ENCODE results near the gene ARHGEF10L. TPM values are rescaled to one million over a fixed set of nuclear protein-coding genes. Genes with fewer than 3 reads are reported as not detected.
"Not testable (repeated sequence)": the region's sequence is repeated elsewhere in the genome, so short reads cannot be mapped to it uniquely, and the experiment has no call there.

The ARHGEF10L gene
- 16.0 and 51.2 TPM in 2 replicates for total RNA-seq

GRCh38 chr1:17539477-17540254 is at the start of gene ARHGEF10L:
ARHGEF10L (plus strand) TSS chr1:17539698; CDS start chr1:17580596, 40,898 bp downstream.
- no peak for DNase-seq (ENCODE audit: low read depth)

GRCh38 chr1:17489768-17490417 is 49.6 kb upstream of the ARHGEF10L start:
- not testable (repeated sequence) for DNase-seq (ENCODE audit: low read depth)

GRCh38 chr1:17490667-17491066 is 48.8 kb upstream of the ARHGEF10L start:
- DNase-seq (ENCODE audit: low read depth), result not testable (repeated sequence)

- DNase-seq (ENCODE audit: low read depth), result peak; percentile 66
These were observed 45.3 kb upstream of the ARHGEF10L start for GRCh38 chr1:17494114-17494729.

GRCh38 chr1:17496419-17496818 is 43.1 kb upstream of the ARHGEF10L start:
- DNase-seq (ENCODE audit: low read depth), result no peak

GRCh38 chr1:17498214-17498613 is 41.3 kb upstream of the ARHGEF10L start:
- DNase-seq (ENCODE audit: low read depth), result peak; percentile 29

- DNase-seq (ENCODE audit: low read depth), result peak; percentile 77
These were observed 37.1 kb upstream of the ARHGEF10L start for GRCh38 chr1:17502326-17502778.

GRCh38 chr1:17503146-17503545 is 36.4 kb upstream of the ARHGEF10L start:
- DNase-seq (ENCODE audit: low read depth), result no peak

GRCh38 chr1:17507200-17507599 is 32.3 kb upstream of the ARHGEF10L start:
- DNase-seq (ENCODE audit: low read depth), result not testable (repeated sequence)

- DNase-seq (ENCODE audit: low read depth), result no peak
These were observed 31.6 kb upstream of the ARHGEF10L start for GRCh38 chr1:17507915-17508314.

GRCh38 chr1:17509363-17509762 is 30.1 kb upstream of the ARHGEF10L start:
- DNase-seq (ENCODE audit: low read depth), result no peak

GRCh38 chr1:17510138-17510537 is 29.4 kb upstream of the ARHGEF10L start:
- no peak for DNase-seq (ENCODE audit: low read depth)

- no peak for DNase-seq (ENCODE audit: low read depth)
These were observed 28.3 kb upstream of the ARHGEF10L start for GRCh38 chr1:17511188-17511587.

GRCh38 chr1:17513131-17513530 is 26.4 kb upstream of the ARHGEF10L start:
- DNase-seq (ENCODE audit: low read depth), result no peak

- no peak for DNase-seq (ENCODE audit: low read depth)
These were observed 24.7 kb upstream of the ARHGEF10L start for GRCh38 chr1:17514776-17515175.

- DNase-seq (ENCODE audit: low read depth), result no peak
These were observed 23.6 kb upstream of the ARHGEF10L start for GRCh38 chr1:17515902-17516301.

- DNase-seq (ENCODE audit: low read depth), result peak; percentile 71
These were observed 22.9 kb upstream of the ARHGEF10L start for GRCh38 chr1:17516303-17517214.

GRCh38 chr1:17520041-17520440 is 19.5 kb upstream of the ARHGEF10L start:
- peak; percentile 63 for DNase-seq (ENCODE audit: low read depth)

GRCh38 chr1:17520473-17521319 is 18.8 kb upstream of the ARHGEF10L start:
- no peak for DNase-seq (ENCODE audit: low read depth)

- no peak for DNase-seq (ENCODE audit: low read depth)
These were observed 17.4 kb upstream of the ARHGEF10L start for GRCh38 chr1:17521946-17522612.

Data from renal cortical epithelial cell (primary cell).